HG03135 (cell line): Measurements from ENCODE around the gene AQP11.

Experiments used
- ATAC-seq: cut with Tn5 transposase; IDR thresholded peaks from one replicate; pipeline ENCODE4 v1.9.1; 2021; ENCODE audit warnings: mild to moderate bottlenecking, moderate library complexity; ENCODE audit not compliant: unreplicated experiment

Gene AQP11

DNA sequence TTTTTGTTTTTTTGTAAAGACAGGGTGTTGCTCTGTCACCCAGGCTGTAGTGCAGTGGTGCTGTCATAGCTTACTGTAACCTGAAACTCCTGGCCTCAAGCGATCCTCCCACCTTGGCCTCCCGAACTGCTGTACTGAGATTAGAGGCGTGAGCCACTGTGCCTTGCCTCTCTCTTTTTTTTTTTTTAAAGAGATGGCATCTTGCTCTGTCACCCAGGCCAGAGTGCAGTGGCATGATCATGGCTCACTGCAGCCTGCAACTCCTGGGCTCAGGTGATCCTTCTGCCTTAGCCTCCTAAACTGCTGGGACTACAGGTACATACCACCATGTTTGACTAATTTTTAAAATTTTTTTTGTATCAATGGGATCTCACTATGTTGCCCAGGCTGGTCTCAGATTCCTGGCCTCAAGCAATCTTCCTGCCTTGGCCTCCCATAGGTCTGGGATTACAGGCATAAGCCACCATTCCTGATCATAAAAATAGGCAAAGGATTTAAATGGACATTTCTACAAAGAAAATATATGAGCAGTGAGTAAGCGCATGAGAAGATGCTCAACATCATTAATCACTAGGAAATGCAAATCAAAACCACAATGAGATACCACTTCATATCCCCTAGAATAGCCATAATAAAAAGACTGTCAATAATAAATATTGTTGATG is 65.1 kb downstream of the AQP11 start:
- no peak for ATAC-seq

DNA sequence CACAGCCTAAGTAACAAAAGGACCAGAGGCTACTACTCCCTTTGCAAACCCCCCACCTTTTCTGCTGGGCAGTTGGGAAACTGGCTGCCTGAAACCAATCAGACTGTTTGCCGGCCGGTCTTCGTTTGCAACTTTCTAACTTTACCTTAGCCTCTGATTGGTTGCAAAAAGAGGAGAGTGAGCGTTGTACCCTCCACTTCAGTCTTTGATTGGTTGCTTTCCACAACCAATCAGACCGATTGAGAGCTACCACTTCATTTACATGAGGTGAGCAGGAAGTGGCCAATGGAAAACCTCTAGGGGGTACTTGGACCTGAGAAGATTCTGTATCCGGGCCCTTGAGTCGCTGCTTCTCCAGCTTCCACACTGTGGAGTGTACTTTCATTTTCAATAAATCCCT is 66.6 kb downstream of the AQP11 start:
- ATAC-seq = no peak

DNA sequence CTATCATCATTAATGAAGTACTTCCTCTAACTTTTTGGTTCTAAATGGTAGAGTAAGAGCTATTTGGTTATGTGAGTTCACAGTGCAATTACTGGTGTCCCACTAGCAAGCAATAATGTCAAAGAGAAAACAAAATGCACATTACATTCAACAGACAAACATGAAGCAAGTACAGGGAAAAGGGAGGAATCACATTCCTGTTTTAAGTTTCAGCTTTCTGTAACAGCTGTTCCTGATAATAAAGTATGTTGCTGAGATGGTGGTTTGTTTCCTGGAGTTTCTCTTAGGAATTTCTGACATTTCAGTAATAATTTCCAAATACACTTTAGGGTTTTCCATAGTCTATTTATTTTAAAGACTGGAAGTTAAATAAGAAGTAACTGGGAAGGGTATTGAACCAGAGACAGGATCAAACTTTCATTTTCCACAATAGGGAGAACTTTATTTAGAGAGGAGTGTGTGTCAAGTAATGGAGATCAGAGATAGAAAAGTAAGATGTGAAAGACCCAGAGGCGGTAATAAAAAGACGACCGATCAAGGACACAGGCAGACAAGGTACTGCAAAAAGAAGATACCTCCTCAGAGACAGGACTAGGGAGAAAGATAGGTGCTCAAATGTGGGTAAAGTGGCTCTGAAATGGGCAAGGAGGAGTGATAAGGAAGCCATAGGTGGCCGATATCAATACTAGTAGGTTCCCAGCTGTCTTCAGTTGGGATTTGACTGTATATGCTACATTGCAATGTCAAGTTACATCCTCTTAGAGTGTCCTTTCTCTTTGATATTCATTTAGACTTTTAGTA is 68.7 kb downstream of the AQP11 start:
- no peak for ATAC-seq
